GM18520 (cell line): ENCODE measurements around the gene NCAPG.

Experiments
- ATAC-seq: cut with Tn5 transposase; IDR thresholded peaks from one replicate; pipeline ENCODE4 v1.9.1; 2021; ENCODE audit not compliant: unreplicated experiment

Gene NCAPG, protein sequence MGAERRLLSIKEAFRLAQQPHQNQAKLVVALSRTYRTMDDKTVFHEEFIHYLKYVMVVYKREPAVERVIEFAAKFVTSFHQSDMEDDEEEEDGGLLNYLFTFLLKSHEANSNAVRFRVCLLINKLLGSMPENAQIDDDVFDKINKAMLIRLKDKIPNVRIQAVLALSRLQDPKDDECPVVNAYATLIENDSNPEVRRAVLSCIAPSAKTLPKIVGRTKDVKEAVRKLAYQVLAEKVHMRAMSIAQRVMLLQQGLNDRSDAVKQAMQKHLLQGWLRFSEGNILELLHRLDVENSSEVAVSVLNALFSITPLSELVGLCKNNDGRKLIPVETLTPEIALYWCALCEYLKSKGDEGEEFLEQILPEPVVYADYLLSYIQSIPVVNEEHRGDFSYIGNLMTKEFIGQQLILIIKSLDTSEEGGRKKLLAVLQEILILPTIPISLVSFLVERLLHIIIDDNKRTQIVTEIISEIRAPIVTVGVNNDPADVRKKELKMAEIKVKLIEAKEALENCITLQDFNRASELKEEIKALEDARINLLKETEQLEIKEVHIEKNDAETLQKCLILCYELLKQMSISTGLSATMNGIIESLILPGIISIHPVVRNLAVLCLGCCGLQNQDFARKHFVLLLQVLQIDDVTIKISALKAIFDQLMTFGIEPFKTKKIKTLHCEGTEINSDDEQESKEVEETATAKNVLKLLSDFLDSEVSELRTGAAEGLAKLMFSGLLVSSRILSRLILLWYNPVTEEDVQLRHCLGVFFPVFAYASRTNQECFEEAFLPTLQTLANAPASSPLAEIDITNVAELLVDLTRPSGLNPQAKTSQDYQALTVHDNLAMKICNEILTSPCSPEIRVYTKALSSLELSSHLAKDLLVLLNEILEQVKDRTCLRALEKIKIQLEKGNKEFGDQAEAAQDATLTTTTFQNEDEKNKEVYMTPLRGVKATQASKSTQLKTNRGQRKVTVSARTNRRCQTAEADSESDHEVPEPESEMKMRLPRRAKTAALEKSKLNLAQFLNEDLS

DNA sequence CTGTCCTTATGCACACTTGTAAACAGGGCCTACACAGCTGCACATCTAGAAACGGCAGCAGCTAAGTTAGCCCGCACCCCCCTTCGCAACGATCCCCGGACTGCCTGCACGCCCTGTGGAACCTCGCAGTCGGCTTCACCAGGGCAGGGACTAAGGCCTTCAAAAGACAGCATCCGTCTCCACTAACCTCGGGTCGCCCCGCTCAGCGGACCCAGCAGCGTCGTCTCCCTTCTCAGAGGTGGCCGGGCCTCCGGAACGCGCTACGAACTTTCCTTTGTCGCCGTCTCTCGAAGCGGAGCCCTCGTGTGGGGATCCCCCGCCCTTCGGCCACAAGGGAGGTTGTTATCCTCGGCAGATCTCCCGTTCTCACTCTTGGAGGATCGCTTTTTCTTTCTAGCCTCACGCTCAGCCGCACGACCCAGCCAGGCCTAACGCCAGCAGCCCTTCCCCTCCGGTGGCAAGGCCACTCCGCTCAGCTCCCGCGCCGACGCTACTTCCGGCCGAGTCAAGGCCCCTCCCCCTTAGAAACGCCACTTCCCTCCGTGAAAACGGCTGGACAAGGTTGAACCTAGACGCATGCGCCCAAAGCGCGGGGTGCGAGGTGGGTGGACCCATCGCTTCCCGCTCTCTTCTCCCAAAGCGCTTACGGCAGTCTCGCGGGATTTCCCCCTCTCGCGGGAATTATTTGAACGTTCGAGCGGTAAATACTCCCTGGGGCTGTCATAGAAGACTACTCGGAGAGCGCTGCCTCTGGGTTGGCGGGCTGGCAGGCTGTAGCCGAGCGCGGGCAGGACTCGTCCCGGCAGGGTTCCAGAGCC is at the start of gene NCAPG, which contains the start of gene DCAF16:
Gene NCAPG (plus strand): TSS at position 720 of the 818 bp plus-strand sequence. CDS start 99 bp downstream, outside the sequence.
Gene DCAF16 (minus strand): TSS at position 498 of the 818 bp plus-strand sequence. CDS start 6,616 bp downstream, outside the sequence.
- ATAC-seq, result peak; percentile 79

DNA sequence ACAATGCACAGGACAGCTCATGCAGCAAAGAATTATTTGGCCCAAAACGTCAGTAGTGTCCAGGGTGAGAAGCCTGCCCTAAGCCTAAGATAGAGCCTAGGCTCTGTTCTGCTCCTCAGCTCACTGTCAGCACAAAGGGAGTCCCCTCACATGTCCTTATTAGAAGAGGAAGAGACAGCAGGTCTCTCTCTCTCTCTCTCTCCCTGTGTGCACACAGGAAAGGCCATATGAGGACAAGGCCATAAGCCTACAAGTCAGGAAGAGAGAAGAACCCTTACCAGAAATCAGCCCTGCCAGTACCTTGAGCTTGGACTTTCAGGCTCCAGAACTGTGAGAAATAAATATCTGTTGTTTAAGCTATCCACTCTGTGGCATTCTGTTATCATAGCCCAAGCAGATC is 49.7 kb upstream of the NCAPG start:
- ATAC-seq, result no peak

GRCh38 chr4:17762726-17763125 is 48.1 kb upstream of the NCAPG start:
- ATAC-seq, result no peak

DNA sequence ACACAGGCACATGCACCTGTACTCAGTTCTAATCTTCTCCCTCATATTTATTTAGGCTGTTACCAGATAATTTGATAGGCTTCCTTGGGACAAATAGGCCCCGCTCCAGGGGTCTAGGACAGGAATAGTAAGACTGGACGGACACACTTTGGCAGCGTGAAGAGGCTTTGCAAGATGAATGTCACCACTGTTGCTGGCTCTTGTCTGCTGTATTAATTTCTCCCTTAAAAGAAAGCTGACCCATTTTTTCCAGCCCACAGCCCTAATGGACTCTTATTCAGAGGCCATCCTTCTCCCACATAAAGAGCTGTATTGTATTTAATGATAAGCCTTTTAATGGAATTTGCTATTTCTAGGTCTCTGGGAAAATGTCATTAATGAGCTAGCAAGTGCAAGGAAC is 47.4 kb upstream of the NCAPG start:
- ATAC-seq, result no peak

DNA sequence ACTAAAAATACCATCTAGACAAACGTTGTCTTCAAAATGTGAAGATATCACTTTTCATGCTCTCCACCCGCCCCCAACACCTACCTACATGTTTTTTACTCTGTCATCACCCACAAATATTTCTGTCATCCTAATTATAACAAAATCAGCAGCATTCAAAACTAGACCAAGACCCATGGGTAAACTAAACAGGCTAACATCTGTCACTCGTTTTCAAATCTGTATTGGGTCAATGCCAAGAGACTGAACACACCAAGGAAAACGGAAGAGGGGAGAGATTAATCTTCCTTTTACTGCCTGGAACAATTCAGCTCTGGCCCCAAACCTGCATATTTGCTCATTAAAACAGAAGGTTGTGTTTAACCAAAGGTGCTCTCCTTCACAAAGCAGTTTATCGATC is 46.8 kb upstream of the NCAPG start:
- ATAC-seq, result no peak

DNA sequence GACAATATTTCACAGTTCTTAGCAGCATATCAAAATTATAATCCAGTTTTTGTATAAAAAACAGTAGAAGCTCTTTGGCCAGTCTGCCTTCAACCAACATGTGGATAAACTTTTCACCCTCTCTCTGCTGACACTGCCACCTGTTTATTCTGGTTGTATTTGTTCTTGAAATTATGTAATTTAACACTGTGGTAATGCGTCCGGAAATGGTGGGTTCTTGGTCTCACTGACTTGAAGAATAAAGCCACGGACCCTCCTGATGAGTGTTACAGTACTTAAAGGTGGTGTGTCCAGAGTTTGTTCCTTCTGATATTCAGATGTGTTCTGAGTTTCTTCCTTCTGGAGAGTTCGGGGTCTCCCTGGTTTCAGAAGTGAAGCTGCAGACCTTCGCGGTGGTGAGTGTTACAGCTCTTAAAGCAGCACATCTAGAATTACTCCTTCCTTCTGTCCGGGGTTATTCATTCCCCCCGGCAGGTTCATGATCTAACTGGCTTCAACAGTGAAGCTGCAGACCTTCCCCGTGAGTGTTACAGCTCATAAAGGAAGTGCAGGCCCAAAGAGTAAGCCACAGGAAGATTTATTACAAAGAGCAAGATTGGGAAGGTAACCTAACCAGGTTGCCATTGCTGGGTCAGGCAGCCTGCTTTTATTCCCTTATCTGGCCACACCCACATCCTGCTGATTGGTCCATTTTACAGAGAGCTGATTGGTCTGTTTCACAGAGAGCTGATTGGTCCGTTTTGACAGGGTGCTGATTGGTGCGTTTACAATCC is 45.1 kb upstream of the NCAPG start:
- no peak for ATAC-seq

- ATAC-seq, result no peak
Observed at GRCh38 chr4:17766826-17767458, 43.8 kb upstream of the NCAPG start.

DNA sequence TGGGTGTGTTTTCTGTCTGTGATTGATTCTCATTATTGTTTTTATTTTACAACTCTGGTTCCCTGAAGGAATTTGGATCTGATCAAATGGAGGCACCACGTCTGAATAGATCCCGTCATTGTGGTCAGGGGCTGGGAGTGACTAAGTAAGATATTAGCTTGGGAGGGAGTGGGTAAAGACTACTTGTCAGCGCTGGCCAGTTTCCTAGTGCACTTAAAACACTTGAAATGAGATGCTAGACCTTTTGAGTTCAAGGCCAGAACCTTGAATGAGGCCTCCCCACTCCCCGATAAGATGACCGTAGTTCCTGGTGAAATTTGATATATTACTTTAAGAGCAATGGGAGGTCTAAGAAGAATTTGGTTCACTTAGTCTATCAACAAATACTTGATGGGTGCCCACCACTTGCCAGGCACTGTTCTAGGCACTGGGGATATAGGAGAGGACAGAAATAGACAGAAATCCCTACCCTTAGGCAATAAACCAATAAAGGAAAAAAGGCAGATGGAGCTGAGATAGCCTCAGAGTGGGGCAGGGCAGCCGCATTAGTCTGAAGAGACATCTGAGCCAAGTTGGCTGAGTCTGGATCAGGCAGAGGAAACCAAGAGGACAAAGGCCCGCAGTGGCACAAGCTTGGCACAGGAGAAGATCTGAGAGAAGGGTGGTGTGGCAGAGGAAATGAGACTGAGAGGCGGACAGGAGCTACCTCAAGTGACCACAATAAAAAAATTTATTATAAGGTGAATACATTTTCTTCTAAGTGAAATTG is 41.2 kb upstream of the NCAPG start:
- no peak for ATAC-seq

- ATAC-seq, result no peak
Observed at GRCh38 chr4:17770845-17771244, 39.9 kb upstream of the NCAPG start.

DNA sequence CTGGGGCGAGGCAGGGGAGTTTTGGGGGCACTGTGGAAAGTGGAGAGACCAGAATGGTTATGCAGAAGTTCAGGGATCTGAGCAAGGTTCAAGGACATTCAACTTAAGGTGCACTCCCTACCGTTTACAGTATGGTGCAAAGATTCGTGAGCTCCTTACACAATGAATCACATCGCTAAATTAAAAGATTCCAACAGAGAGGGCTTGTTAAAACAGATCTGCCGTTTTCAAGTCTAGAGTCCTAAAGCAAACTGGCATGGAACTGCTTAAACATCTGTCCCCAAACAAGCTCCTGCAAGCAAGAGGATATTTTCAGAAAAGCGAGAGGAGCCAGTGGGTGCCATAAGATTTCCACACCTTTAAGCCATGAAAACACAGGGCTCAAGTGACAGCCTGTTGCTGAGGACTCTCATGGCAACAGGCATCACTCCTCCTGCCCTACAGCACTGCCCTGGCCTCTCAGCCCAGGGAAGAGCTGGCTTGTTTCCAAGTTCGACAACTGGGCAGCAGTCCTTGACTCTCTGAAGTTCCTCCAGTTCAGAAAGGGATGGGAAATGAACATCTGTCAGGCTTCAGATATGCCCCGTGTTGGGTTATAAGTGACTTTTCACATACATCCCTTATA is 39.4 kb upstream of the NCAPG start:
- ATAC-seq, result no peak

- ATAC-seq, result no peak
Observed at GRCh38 chr4:17773135-17773698, 37.6 kb upstream of the NCAPG start.

- no peak for ATAC-seq
Observed at GRCh38 chr4:17778431-17778830, 32.3 kb upstream of the NCAPG start.

- no peak for ATAC-seq
Observed at GRCh38 chr4:17780501-17781299, 30.1 kb upstream of the NCAPG start.

- no peak for ATAC-seq
Observed at GRCh38 chr4:17781300-17782287, 29.2 kb upstream of the NCAPG start, which contains the start of gene FAM184B. Gene FAM184B (minus strand): TSS chr4:17781621. CDS start chr4:17781299, 322 bp downstream.

- ATAC-seq, result no peak
Observed at GRCh38 chr4:17785858-17786257, 24.9 kb upstream of the NCAPG start.

- ATAC-seq, result no peak
Observed at GRCh38 chr4:17786567-17786966, 24.2 kb upstream of the NCAPG start.
